ENCODE results near the gene SVEP1. TPM values are rescaled to one million over a fixed set of nuclear protein-coding genes. Genes with fewer than 3 reads are reported as not detected.

The SVEP1 gene
- total and polyA plus RNA-seq, 2 experiments from 2014 or later = 0.18 to 0.63 TPM

DNA sequence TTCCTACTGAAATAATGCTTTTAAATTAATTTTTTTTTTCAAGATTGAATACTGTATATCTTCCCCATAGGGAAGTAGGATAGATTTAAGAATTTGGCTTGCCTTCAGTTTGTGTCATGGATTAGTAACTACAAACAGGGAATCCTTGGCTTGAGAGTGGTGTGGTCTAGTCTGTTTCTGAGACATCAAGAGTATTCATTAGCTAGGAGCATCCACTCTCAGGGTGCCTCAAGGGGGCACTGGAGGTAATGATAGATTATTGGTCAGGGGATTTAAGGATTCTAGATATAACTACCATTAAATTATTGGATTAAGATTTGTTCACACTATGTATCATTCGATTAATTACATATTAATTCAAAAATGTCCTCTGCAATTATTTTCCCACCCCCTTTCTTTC is 150.1 kb downstream of the SVEP1 start:
- H3K9me2 ChIP-seq (ENCODE audit: insufficient read depth) = no peaks in the 10 kb centered on the region
- DNase-seq (ENCODE audit: low spot score) = no peak
- no peaks in the 10 kb centered on the region for H3K27me3 ChIP-seq (ENCODE audit: insufficient read depth)
- H3K36me3 Mint-ChIP-seq (ENCODE audit: low read depth) = no peaks in the 10 kb centered on the region
- no peak overlapping the region for H3K27ac ChIP-seq (ENCODE audit: low read depth)
- TF ChIP-seq NANOG (IDR thresholded peaks at IDR 0.05; ENCODE audit: borderline replicate concordance) (no peak), CTCF (conservative IDR thresholded peaks at IDR 0.05; ENCODE audit: low read depth in 2 of 2) (peak; percentile 23 to 38; a peak in 3 of 4 replicates)
- H3K9me3 Mint-ChIP-seq = no peaks in the 10 kb centered on the region
- peaks cover 3% of the 10 kb centered on the region for H3K27me3 Mint-ChIP-seq (ENCODE audit: insufficient read depth, low read depth, poor library complexity)
- H3K79me2 ChIP-seq (replicated peaks; ENCODE audit: insufficient read depth) = no peaks in the 10 kb centered on the region
- H3K27ac Mint-ChIP-seq = no peak overlapping the region
- H2AFZ ChIP-seq = no peak overlapping the region
- H3K4me1 ChIP-seq (ENCODE audit: insufficient read depth) = no peaks in the 10 kb centered on the region
- H3F3A ChIP-seq (replicated peaks; ENCODE audit: low read depth) = no peaks in the 10 kb centered on the region
- H3K36me3 ChIP-seq (ENCODE audit: insufficient read depth) = no peaks in the 10 kb centered on the region
- H3K4me3 ChIP-seq = no peak overlapping the region
- no peak for ATAC-seq
- no peak overlapping the region for H3K4me3 Mint-ChIP-seq
- H3K4me2 ChIP-seq = no peak overlapping the region
- H4K20me1 ChIP-seq (replicated peaks; ENCODE audit: insufficient read depth) = no peaks in the 10 kb centered on the region
- no peaks in the 10 kb centered on the region for H3K4me1 Mint-ChIP-seq

GRCh38 chr9:110427497-110428104 is 151.9 kb downstream of the SVEP1 start:
- Histone ChIP-seq H3K27me3 (ENCODE audit: insufficient read depth) (no peaks in the 10 kb centered on the region), H2AFZ (peak overlapping the region; percentile 64; the same call in 1 of the 2 replicates)
- H3K9me3 Mint-ChIP-seq = no peaks in the 10 kb centered on the region

More at GRCh38 chr9:110427497-110428104, 151.9 kb downstream of the SVEP1 start:
- Histone ChIP-seq H3K36me3 (ENCODE audit: insufficient read depth) (no peaks in the 10 kb centered on the region), H3K79me2 (replicated peaks; ENCODE audit: insufficient read depth) (no peaks in the 10 kb centered on the region), H3K4me2 (no peak overlapping the region), H4K20me1 (replicated peaks; ENCODE audit: insufficient read depth) (no peaks in the 10 kb centered on the region), H3K4me3 (no peak overlapping the region), H3F3A (replicated peaks; ENCODE audit: low read depth) (no peaks in the 10 kb centered on the region), H3K27ac (ENCODE audit: low read depth) (no peak overlapping the region), H3K9me2 (ENCODE audit: insufficient read depth) (no peaks in the 10 kb centered on the region), H3K4me1 (ENCODE audit: insufficient read depth) (no peaks in the 10 kb centered on the region)
- ATAC-seq = peak; percentile 94
- Mint-ChIP-seq H3K27me3 (ENCODE audit: insufficient read depth, low read depth, poor library complexity) (peaks cover 3% of the 10 kb centered on the region), H3K4me1 (no peaks in the 10 kb centered on the region), H3K36me3 (ENCODE audit: low read depth) (no peaks in the 10 kb centered on the region), H3K4me3 (no peak overlapping the region), H3K27ac (no peak overlapping the region)
- peak; percentile 77 for DNase-seq (ENCODE audit: low spot score)
- no peak for TF ChIP-seq ZNF114 (CRISPR knock-in tag; IDR thresholded peaks at IDR 0.05)
- peak; percentile 85 to 93 for TF ChIP-seq CTCF (conservative IDR thresholded peaks at IDR 0.05; ENCODE audit: low read depth in 2 of 2)
